GM13977 (cell line): ENCODE data around the gene UBAP1.

ENCODE experiments used
- DNase-seq: peaks from one replicate; pipeline ENCODE4 v3.0.0; 2012; ENCODE audit warnings: low spot score
- CTCF ChIP-seq: IDR thresholded peaks from 2 replicates; pipeline ENCODE4 v1.5.1; 2012; ENCODE audit warnings: mild to moderate bottlenecking, control low read depth; ENCODE audit not compliant: insufficient read depth; ENCODE audit errors: extremely low read depth, missing control alignments
- in situ Hi-C: fragments of 300-500 bp; cut with MboI; formaldehyde crosslinking; loops from one replicate; pipeline ENCODE4 v1.12.0; 2022; ENCODE audit warnings: low sequenced_read_pairs, low pct_unique_long_range_greater_than_20kb, mixed read lengths, inconsistent platforms; ENCODE audit not compliant: unreplicated experiment

The UBAP1 gene

DNA sequence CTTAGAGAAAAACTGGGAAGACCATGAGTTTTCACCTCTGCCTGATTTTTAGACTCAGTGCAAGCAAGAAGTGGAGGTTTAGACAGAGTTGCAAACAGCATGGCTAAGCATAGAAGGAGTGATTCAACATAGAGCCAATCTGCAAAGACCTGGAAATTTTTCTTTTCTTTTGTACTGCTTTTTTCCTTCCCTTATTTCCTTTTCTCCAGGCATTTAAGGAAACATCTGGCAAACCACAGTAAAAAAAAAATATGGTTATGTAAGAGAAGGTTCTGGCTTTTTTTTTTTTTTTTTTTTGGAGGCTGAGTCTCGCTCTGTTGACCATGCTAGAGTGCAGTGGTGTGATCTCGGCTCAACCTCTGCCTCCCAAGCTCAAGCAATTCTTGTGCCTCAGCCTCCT is 35.7 kb upstream of the UBAP1 start:
- no peak for DNase-seq
- in situ Hi-C loops, result no loop called here
- TF ChIP-seq CTCF, result no peak

GRCh38 chr9:34145165-34145564 is 33.7 kb upstream of the UBAP1 start:
- DNase-seq, result no peak
- no peak for TF ChIP-seq CTCF
- in situ Hi-C loops, result no loop called here

GRCh38 chr9:34151398-34151797 is 27.4 kb upstream of the UBAP1 start:
- DNase-seq, result no peak
- in situ Hi-C loops, result no loop called here
- TF ChIP-seq CTCF, result no peak

DNA sequence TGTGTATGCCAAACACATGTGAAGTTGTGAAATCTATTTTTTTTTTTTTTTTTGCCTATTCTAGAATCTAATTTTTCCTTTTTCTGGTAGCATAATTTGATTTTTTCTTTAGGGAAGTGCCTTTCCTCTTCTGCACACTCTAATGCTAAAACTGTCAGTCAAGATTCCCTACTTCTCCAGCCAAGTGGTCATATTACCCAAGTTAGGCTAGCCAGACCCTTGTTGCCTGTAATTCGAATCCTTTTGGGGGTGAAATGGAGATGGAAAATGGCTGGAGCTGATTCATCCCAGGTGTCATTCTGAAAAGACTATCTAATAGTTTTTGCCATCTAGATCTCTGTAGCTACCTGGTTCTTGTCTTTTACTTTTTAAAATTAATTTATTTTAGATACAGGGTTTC is 24.8 kb upstream of the UBAP1 start:
- DNase-seq, result no peak
- in situ Hi-C loops, result no loop called here
- TF ChIP-seq CTCF, result no peak

GRCh38 chr9:34157318-34157717 is 21.5 kb upstream of the UBAP1 start:
- no peak for TF ChIP-seq CTCF
- in situ Hi-C loops, result no loop called here
- no peak for DNase-seq

GRCh38 chr9:34157898-34158297 is 20.9 kb upstream of the UBAP1 start:
- TF ChIP-seq CTCF, result no peak
- no peak for DNase-seq
- in situ Hi-C loops, result no loop called here

DNA sequence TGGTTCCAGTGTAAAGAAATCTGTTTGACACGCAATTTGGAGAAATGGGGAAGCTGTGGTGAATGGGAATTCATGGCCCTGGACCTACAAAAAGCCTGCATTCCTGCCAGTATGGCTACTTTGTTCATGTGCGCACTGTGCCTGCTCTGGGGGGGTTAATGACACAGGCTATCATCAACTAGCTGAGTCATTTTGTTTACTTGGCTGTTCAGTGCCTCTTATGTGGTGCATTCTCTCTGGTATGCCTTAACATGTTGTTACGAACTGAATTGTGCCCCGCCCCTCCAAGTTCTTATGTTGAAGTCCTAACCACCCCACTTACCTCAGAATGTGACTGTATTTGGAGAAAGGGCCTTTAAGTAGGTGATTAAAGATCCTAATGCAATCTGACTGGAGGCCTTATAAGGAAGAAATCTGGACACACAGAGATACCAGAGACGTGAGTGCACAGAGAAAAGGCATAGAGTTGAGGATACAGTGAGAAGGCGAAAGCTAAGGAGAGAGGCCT is 20.4 kb upstream of the UBAP1 start:
- in situ Hi-C loops, result no loop called here
- no peak for DNase-seq
- TF ChIP-seq CTCF, result no peak
